NCI-H226 (cell line): ENCODE measurements around the gene CAPN10.
"Not testable (repeated sequence)": the region's sequence is repeated elsewhere in the genome, so short reads cannot be mapped to it uniquely, and the experiment has no call there.

ENCODE experiments used
- DNase-seq: peaks from one replicate; pipeline ENCODE4 v3.0.0-alpha.2; 2015

CAPN10 gene

DNA sequence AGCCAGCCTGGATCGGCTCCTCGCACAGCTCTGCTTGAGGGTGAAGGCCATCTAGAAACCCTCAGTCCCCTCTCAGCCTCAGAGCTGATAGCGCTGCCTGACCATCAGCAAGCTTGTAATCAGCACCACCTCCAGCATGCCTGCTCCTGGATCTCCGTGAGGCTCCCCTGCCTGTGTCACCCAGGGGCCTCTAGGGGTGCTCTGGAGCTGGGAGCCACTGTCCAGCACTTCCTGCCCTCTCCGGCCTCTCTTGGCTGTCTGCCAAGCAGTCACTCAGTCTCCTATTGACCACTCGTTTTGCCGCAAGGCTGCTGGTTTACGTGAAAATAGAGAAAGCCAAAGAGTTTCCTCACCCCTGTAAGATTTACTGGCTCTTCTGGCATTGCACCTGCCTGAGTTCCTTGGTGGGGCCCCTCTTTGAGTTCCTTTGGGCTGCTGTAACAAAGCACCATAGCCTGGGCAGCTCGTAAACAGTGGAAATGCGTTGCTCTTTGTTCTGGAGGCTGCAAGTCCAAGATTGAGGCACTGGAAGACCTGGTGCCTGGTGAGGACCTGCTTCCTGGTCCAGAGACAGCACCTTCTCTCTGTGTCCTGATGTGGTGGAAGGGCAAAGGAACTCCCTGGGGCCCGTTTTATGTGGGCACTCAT is 17.9 kb downstream of the CAPN10 start:
- DNase-seq: peak; percentile 54

- no peak for DNase-seq
Observed at GRCh38 chr2:240604939-240605716, 18.6 kb downstream of the CAPN10 start.

GRCh38 chr2:240605867-240606743 is 19.6 kb downstream of the CAPN10 start:
- DNase-seq: no peak

DNA sequence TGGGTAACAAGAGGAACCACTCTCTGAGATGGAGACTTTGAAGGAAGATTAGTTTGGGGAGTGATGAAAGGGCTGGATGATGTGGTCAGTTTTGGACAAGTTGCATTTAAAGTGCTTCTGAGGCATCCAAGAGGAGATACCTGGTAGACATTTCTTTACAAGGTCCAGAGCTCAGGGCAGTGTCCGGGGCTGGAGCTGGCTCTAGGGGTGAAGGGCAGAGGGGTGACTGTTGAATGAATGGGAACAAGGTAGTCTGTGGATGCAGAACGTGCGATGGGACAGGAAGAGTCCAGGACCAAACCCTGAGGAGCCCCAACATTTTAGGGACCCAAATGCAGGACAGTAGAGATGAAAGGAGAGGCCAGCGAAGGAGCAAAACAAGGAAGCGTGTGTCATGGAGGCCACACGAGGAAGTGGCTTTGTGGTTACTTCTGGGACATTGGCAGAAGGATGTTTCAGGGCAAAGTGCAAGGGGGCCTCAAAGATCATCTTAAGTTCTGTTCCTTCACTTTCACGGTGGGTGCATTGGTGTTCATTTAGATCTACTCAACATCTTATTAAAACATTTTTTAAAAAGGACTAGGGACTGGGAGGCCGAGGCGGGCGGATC is 25.2 kb downstream of the CAPN10 start:
- DNase-seq: no peak

DNA sequence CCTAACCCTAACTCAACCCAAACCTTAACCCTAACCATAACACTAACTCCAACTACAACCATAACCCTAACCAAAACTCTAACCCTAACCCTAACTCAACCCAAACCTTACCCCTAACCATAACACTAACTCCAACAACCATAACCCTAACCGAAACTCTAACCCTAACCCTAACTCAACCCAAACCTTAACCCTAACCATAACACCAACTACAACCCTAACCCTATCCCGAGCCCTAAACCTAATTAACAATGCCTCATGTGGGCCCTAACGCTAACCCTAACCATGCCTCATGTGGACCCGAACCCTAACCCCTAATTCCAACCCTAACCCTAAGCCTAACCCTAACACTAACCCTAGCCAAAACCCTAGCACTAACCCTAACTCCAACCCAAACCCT is 27.2 kb downstream of the CAPN10 start:
- DNase-seq: no peak

DNA sequence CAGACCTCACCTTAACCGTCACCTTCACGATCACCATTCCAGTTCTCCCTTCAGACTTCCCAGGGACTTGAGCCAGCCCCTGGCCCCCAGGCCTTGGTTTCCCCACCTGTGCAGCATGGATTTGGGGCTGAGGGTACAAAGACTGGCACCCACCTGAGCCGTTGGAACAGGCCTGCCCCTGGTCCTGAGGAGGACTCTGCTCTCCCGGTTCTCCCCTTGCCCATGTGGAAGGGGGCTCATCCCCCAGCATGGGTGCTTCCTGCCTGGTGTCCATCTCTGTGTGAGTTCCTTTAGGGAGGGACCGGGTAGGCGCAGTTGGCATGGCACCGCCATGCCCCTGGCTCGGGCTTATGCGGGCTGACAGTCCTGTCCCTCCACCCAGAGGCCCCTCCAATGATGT is 27.9 kb downstream of the CAPN10 start:
- no peak for DNase-seq

- no peak for DNase-seq
Observed at GRCh38 chr2:240615396-240615795, 28.9 kb downstream of the CAPN10 start.

GRCh38 chr2:240615820-240616547 is 29.4 kb downstream of the CAPN10 start:
- DNase-seq: no peak

- DNase-seq: not testable (repeated sequence)
Observed at GRCh38 chr2:240616860-240617666, 30.5 kb downstream of the CAPN10 start.

DNA sequence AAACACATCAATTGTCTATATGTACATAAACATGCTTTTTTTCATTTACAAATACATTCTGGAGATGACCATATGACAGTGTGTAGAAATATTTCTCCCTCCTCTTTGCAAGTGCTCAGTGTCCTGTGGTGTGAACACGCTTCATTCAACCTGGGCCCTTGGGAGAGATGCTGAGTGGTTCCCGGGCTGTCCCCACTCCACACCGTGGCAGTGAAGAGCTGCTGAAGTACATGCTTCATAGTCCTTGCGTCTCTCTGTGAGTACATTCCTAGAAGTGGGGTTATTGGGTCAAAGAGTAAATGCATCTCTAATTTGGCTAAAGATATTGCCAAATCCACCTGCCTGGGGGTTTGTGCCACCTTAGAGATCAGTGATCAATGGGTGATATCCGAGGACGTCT is 32.2 kb downstream of the CAPN10 start:
- DNase-seq: no peak

GRCh38 chr2:240619506-240620148 is 33.1 kb downstream of the CAPN10 start:
- DNase-seq: no peak

DNA sequence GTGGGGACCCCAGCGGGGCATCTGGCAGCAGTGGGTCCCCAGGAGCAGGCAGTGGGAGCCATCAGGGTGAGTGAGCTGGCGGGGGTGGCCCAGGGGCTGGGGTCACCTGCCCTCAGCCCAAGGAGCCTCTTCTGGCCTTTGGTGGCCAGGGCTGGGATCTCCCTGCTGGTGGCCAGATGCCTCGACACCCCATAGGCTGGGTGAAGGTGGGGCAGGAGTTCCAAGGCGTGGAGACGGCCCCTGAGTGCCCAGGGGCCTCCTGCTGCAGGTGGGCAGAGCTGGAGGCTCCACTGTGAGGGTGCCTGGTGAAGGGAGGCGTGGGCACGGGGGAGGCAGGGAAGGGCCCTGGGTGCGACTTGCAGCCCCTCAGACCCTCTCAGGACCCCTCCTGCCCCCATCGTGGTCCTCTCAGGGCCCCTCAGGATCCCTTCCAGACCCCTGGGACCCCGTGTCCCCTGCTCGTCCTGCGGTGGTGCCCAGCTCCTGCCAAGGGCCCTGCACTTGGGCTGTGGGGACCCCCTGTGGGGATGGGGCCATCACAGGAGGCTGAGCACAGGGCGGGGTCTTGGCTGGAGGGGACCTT is 33.7 kb downstream of the CAPN10 start:
- no peak for DNase-seq

- DNase-seq: no peak
Observed at GRCh38 chr2:240620859-240621258, 34.3 kb downstream of the CAPN10 start.

- no peak for DNase-seq
Observed at GRCh38 chr2:240622060-240622411, 35.5 kb downstream of the CAPN10 start.

GRCh38 chr2:240622531-240623235 is 36.1 kb downstream of the CAPN10 start:
- DNase-seq: no peak

DNA sequence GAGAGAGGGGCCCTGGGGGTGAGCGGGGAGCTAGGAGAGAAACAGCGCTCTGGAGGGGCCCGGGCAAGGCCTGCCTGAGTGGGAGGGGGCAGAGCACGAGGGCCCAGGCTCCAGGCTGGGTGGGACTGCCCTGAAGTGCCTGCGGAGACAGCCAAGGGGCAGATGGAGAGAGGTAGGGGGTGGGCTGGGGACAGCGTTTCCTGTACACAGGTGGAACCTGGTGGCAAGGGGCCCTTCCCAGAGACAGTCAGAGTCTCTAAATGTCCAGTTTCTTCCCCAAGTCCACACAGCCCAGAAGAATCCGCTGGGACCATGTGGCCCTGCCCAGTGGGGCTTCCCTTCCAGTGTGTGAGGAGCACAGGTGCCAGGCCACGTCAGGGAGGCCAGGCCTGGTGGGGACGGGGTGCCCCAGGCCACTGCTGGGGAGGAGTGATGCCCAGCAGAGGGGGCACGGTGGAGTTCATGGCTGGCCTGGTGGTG is 37.0 kb downstream of the CAPN10 start:
- DNase-seq: no peak

DNA sequence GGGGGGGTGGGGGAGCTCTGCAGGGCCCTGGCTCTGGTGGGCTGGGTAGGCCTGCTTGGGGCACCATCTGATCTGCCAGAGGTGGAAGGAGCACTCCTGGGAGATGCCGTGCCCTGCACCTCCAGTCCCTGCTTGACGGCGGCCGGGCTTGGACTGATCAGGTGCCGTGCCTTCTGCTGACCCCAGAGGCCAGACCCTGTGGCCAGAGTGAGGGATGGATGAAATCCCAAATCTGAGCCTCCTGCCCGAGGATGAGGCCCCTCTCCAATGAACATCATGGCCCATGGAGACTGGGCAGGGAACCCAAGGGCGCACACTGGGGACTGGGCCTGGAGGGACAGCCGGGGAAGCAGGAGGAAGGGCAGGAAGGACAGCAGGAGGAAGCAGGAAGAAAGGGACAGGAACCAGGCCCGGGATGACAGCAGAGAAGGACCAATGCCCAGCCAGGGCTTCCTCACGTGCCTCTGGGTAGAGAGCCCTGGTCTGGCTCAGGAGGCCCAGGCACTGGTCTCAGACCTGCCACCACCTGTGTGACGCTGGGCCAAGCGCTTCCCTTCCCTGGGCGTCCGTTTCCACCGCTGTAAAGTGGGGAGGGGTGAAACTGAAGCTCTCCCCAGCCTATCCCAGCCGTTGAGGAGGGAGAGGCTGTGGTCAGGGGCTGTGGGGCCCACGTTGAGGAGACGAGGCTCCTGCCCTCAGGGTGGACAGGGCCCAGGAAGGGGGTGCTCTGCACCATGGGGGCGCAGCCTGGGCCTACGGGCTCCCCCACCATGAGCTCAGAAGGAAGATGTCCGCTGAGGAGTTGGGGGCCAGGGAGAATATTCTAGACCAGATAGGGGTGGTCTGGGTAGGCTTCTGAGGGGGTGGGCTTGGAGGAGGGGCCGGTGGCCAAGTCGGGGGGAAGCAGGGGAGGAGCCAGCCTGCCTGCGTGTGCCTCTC is 37.7 kb downstream of the CAPN10 start:
- no peak for DNase-seq

DNA sequence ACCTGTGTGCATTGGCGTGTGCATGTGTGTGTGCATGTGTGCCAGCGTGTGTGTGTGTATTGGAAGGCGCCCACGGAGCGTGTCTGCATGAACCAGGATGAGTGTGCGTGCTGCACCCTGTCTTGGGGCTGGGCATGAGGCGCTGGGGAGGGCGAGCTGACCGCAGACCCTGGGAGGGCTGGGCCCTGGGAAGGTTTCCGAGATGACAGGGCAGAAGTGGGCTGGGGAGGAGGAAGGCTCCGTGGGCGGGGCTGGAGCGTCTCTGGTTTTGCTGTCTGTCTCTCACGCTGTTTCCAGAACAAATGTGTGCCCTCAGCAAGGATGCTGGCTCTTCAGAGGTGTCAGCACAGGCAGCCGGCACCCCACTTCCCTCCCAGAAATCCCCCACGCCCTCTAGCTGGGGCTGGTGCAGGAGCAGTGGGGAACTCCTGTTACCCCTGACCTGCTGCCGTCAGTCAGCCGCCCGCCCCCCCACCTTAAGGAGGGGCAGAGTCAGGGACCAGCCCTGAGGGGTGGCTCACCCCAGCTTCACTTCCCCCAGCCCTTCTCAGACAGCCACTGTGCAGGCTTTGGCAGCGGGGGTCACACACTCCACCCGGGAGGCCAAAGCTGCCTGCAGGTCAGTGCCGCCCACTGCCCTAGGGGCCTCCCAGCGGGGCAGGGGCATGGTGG is 38.6 kb downstream of the CAPN10 start, which contains the start of gene GPR35:
Gene GPR35, plus strand, starts transcription at position 531 of the 672 bp plus-strand sequence. CDS start 4,473 bp downstream, outside the sequence.
- peak; percentile 65 for DNase-seq
